CD4-positive, alpha-beta T cell treated with Interleukin-17A for 4 hours (primary cell): Measurements from ENCODE around the gene AOC3.
"Not testable (repeated sequence)": the region's sequence is repeated elsewhere in the genome, so short reads cannot be mapped to it uniquely, and the experiment has no call there.

Experiments
- DNase-seq: peaks from one replicate; pipeline ENCODE4 v3.0.0-alpha.2; 2020; ENCODE audit warnings: mixed read lengths

The AOC3 gene

GRCh38 chr17:42868338-42868737 is 17.3 kb downstream of the AOC3 start:
- no peak for DNase-seq

DNA sequence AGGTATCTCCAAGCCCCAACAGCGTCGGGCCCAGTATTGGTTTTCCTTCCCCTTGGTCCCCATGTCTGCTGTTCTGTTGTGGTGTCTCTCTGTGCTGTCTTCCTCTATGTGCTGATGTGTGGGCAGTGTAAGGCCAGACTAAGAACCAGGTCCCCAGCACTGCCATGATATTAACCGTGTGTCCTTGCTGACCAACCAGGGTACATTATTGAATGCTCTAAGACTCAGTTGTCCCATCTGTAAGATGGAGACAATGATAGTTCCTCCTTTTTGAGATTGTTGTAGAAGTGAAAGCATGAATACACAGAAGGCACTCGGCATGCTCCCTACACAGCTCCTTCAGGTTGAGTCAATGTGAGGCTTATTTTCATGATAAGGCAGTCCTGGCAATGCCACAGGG is 20.6 kb downstream of the AOC3 start:
- no peak for DNase-seq

DNA sequence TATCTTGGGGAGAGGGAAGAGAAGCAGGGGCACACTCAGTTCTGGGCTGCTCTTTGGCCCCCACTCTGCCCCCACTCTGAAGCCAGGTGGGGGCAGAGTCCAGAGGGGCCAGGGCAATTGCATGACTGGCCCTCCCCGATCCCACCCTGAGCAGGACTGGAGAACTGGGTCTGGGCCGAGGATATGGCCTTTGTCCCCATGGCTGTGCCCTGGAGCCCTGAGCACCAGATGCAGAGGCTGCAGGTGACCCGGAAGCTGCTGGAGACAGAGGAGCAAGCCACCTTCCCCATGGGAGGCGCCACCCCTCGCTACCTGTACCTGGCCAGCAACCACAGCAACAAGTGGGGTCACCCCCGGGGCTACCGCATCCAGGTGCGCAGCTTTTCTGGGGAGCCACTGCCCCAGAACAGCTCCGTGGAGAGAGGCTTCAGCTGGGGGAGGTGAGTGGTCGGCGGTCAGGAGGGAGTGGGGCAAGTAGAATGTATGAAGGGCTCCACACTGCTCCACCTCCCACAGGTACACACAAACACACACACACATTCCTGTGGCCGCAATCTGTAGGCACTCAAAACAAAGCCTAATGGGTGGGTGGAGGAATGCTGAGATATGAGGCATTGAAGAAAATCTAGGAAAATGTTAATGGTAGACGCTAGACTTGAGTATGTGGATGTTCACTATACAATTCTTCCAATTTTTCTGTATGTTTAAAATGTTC is 21.4 kb downstream of the AOC3 start:
- no peak for DNase-seq

GRCh38 chr17:42873315-42873714 is 22.3 kb downstream of the AOC3 start:
- no peak for DNase-seq

DNA sequence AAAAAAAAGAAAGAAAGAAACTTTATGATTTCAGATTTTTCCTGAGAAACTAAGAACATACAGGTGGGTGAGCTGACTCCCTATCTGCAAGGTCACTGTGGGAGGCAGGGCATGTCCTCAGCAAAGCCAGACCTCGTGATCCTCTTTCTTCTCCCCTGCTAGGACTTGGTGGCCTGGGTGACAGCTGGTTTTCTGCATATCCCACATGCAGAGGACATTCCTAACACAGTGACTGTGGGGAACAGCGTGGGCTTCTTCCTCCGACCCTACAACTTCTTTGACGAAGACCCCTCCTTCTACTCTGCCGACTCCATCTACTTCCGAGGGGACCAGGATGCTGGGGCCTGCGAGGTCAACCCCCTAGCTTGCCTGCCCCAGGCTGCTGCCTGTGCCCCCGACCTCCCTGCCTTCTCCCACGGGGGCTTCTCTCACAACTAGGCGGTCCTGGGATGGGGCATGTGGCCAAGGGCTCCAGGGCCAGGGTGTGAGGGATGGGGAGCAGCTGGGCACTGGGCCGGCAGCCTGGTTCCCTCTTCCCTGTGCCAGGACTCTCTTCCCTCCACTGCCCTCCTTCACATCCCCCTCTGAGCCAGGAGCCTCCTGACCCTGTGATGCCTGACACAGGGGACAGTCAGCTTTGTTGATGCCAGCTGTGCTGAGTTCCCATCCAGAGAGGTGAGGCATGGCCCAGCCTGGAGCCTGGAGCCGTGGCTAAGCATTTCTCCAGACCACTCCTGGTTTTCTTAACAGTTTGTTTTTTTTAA is 23.1 kb downstream of the AOC3 start:
- not testable (repeated sequence) for DNase-seq

GRCh38 chr17:42877037-42877436 is 26.0 kb downstream of the AOC3 start:
- no peak for DNase-seq

DNA sequence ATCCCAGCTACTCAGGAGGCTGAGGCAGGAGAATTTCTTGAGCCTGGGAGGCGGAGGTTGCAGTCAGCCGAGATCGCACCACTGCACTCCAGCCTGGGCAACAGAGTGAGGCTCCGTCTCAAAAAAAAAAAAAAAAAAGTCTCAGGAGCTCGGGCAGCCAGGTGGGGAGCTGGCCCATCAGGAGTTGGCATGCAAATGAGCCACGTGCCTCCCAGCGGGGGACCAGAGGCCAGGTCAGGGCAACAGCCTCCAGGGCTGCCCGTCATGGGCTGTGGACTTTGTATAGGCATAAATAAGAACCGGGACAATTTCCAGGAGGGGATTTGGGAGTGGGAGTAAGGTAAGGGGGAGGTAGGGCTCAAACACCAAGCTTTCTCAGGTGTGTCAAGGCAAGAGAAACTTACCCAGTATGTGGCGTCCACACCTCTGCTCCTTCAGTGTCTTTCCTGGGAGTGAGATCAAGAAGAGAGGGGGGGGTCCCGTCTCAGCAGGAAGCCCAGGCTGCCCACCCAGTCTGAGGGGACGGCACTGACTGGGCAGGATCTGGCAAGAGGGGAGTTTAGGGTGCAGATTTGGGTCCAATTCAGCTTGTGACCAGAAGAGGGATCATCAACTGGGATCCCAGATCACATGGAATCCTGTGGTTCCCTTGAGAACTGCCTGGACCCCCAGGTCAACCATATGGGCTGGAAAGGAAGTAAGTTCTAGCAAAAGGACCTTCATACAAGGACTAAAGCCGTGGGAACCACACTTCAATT is 27.3 kb downstream of the AOC3 start:
- DNase-seq = no peak

DNA sequence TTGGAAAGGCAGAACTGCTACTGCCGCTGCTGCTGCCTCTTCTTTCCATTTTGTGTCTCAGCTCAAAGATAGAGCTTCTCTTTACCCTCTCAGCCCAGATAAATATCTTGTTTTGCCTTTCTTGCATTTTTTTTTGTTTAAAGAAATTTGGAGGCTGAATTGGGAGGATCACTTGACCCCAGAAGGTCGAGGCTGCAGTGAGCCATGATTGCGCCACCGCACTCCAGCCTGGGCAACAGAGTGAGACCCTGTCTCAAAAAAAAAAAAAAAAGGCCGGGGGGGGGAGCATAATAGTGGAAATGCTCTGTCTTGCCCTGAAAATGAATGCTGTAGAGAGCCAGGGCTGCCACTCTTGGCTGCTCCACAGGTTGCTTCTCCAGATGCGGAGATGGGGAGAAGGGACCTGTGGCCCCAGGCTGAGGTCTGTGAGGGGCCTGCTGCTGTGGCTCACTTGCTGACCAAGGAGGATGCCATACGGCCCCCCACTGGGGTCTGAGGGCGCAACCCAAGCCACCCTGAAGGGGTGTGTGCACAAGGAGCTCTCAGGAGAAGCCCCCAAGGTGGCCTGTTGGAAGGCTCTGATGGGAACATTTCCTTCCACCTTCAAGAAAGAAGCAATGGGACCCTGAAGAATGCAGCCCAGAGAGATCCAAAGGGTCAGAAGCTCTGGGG is 28.1 kb downstream of the AOC3 start:
- no peak for DNase-seq

DNA sequence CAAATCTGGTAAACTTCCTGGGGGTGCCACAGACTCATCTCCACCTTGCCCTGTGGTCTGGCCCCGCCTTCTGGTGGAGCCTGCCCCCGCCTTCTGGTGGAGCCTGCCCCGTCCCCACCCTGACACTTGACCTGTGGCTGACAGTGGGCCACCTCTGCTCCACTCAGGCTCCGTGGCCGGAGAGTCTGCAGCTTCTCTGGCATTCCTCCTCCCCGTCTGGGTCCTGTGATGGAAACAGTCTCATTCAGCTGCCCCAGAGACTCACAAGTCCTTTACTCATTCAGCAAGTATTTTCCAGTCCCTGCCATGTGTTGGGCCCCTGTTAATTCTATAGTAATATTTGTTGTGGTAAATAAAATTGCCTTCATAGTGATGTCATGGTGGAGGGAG is 28.6 kb downstream of the AOC3 start:
- no peak for DNase-seq

DNA sequence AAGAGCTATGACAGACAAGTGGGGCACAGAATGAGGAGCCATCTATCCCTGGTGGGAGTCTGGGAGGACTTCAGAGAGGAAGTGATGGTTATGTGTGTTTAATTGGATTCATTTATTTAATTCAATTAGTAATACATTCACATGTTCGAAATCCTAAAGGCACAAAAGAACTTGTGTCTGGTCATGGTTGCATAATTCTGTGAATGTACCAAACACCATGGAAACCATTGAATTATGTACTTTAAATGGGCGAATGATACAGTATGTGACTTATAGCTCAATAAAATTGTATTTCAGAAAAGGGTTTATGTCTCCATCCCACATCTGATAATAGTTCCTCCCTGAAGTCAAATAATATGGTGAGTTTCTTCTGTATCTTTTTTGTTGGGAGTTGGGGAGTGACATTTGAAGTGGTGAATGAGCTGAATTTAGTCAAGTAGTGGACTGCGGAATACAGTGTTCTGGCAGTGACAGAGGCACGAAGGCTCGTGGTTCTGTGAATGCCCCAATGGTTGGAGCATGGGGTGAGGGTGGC is 29.8 kb downstream of the AOC3 start:
- DNase-seq = no peak

- not testable (repeated sequence) for DNase-seq
Observed at GRCh38 chr17:42881706-42882105, 30.7 kb downstream of the AOC3 start.

DNA sequence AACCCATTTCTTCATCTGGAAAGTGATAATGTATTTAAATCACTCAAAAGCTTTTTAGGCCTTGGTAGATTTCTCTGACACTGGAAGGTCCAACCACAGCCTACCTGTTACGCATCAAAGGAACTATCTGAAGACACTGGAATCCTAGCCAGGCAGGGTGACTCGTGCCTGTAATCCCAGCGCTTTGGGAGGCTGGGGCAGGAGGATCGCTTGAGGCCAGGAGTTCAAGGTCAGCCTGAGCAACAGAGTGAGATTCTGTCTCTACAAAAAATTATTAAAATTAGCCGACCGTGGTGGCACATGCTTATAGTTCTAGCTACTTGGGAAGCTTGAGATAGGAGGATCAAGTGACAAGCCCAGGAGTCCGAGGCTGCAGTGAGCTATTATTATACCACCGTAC is 31.2 kb downstream of the AOC3 start:
- no peak for DNase-seq

DNA sequence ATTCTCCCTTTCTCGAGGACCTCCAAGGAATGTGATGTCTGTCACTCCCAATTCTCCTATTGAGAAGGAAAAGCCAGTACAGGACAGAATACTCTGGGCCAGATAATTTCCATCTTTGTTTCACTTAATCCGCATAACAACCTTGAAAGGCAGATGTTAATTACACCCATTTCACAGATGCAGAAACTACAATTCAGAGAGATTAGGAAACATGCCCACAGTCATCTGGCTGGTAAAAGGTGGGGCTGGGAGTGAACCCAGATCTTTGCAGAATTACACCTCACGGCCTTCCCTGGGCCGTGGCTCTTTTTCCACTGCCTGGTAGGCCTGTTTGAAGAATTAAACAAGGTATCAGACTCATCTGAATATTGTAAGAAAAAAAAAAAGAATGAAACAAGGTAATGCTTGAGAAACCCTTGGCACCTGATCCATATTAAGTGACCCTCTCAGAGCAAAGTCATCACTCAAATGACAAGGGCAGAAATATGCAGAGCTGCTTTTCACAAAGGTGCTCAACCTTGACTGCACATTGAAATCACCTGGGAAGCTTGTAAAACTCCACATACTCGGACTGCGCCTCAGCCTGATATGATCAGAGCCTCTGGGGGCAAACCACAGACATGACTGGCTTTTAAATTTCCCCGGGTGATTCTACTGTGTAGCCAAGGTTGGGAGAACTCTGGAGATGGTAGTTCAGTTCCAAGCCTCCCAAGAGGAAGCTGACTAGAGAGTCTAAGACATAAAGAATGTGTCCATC is 33.0 kb downstream of the AOC3 start:
- no peak for DNase-seq

GRCh38 chr17:42885806-42886205 is 34.8 kb downstream of the AOC3 start:
- not testable (repeated sequence) for DNase-seq

GRCh38 chr17:42886283-42887176 is 35.5 kb downstream of the AOC3 start:
- no peak for DNase-seq

DNA sequence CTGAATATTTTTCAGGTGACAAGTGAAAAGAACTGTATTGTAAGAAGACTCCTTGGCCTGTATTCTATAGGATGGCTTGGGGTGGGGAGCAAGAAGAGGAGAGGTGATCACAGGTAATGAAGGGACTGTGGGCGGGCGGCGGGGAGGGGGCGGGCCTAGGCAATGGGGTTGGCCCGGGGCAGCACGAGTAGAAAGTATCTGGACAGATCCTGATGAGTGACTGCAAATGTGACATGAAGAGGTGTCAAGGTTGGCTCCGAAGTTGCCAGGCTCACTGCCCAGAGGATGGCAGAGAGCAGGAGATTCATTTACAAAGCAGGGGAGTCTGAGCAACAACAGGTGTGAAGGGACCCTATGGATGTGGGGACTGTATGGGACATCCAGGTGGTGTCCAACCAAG is 38.8 kb downstream of the AOC3 start:
- DNase-seq = no peak

DNA sequence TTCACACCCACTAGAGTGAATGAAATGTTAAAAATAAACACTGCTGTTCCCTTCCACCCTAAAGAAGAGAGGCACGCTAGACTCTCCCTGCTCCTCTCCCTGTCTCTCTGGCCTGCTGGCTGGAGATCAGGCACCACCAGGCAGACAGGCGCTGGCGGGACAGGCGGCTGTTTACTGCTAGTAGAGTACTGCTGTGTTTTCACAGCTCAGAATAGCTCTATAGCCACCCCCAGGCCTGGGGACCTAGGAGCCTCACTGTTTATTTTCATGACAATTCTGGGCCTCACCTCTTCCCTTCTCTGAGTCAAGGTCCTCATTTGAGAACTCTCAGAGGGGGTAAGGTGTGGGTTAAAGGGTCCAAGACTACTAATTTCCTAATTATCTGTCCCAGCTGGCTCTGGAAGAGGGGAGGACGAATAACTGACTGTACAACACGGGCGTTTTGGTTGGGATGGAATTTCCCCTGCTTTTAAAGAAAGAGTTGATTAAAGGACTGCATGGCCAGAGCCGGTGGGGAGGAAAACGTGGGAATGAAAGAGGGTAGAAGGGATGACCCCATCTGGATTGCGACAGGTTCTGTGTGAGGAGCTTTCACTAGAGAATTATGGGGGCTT is 40.6 kb downstream of the AOC3 start:
- DNase-seq = no peak

GRCh38 chr17:42893359-42893758 is 42.4 kb downstream of the AOC3 start:
- no peak for DNase-seq

GRCh38 chr17:42894283-42895184 is 43.5 kb downstream of the AOC3 start:
- DNase-seq = no peak

- DNase-seq = no peak
Observed at GRCh38 chr17:42895185-42895555, 44.2 kb downstream of the AOC3 start.
